Stomach smooth muscle (tissue), 2 donors: Measurements from ENCODE around the gene MARK3.

ENCODE experiments used
- H3K27ac ChIP-seq: one replicate; pipeline ENCODE4 v1.7.0; 2013; ENCODE audit warnings: mild to moderate bottlenecking, low read length, inconsistent platforms
- H3K27me3 ChIP-seq, 2 donors: one replicate each; pipeline ENCODE4 v1.7.0; 2013; ENCODE audit warnings: low read length in 2 of 2; ENCODE audit not compliant: insufficient read depth in 2 of 2, control insufficient read depth in 1 of 2
- H3K36me3 ChIP-seq, 2 donors: one replicate each; pipeline ENCODE4 v1.7.0; 2013; ENCODE audit warnings: low read length in 2 of 2; ENCODE audit not compliant: control insufficient read depth in 2 of 2, insufficient read depth in 2 of 2
- H3K4me1 ChIP-seq: one replicate; pipeline ENCODE4 v1.7.0; 2013; ENCODE audit warnings: low read length; ENCODE audit not compliant: control insufficient read depth, insufficient read depth
- H3K4me3 ChIP-seq, 2 donors: one replicate each; pipeline ENCODE4 v1.7.0; 2013; ENCODE audit warnings: low read length in 2 of 2
- H3K9ac ChIP-seq, 2 donors: one replicate each; pipeline ENCODE4 v1.7.0; 2013; ENCODE audit warnings: low read length in 2 of 2, mild to moderate bottlenecking in 1 of 2
- H3K9me3 ChIP-seq, 2 donors: one replicate each; pipeline ENCODE4 v1.7.0; 2013; ENCODE audit warnings: low read length in 2 of 2; ENCODE audit not compliant: control insufficient read depth in 2 of 2
- donor health status: healthy.
- donor health status: Pancreatic carcinoma.

The MARK3 gene

GRCh38 chr14:103443111-103443510 is 57.9 kb downstream of the MARK3 start:
- Histone ChIP-seq H3K36me3 (no peaks in the 10 kb centered on the region), H3K4me1 (peaks cover 3% of the 10 kb centered on the region), H3K27ac (no peak overlapping the region), H3K27me3 (no peaks in the 10 kb centered on the region), H3K9me3 (no peaks in the 10 kb centered on the region), H3K9ac (no peak overlapping the region), H3K4me3 (no peak overlapping the region)

- Histone ChIP-seq H3K4me1 (peaks cover 3% of the 10 kb centered on the region), H3K9me3 (no peaks in the 10 kb centered on the region), H3K27ac (no peak overlapping the region), H3K36me3 (no peaks in the 10 kb centered on the region), H3K27me3 (no peaks in the 10 kb centered on the region), H3K9ac (no peak overlapping the region), H3K4me3 (no peak overlapping the region)
Measured at GRCh38 chr14:103444837-103445524, 59.8 kb downstream of the MARK3 start.

- no peak overlapping the region for H3K9ac ChIP-seq
- H3K27ac ChIP-seq, result no peak overlapping the region
- no peak overlapping the region for H3K4me3 ChIP-seq
- H3K27me3 ChIP-seq, result no peaks in the 10 kb centered on the region
- peaks cover 3% of the 10 kb centered on the region for H3K4me1 ChIP-seq
- H3K9me3 ChIP-seq, result no peaks in the 10 kb centered on the region
- H3K36me3 ChIP-seq, result no peaks in the 10 kb centered on the region
Measured at GRCh38 chr14:103445806-103446205, 60.6 kb downstream of the MARK3 start.

- no peak overlapping the region for H3K9ac ChIP-seq
- H3K27ac ChIP-seq, result no peak overlapping the region
- H3K27me3 ChIP-seq, result no peaks in the 10 kb centered on the region
- peaks cover 0 to 4% of the 10 kb centered on the region in 2 donors for H3K36me3 ChIP-seq
- no peak overlapping the region for H3K4me3 ChIP-seq
- H3K9me3 ChIP-seq, result no peaks in the 10 kb centered on the region
- peaks cover 3% of the 10 kb centered on the region for H3K4me1 ChIP-seq
Measured at GRCh38 chr14:103448097-103448496, 62.9 kb downstream of the MARK3 start.

GRCh38 chr14:103449634-103450161 is 64.5 kb downstream of the MARK3 start:
- peaks cover 3% of the 10 kb centered on the region for H3K4me1 ChIP-seq
- no peak overlapping the region for H3K4me3 ChIP-seq
- H3K36me3 ChIP-seq, result peaks cover 0 to 4% of the 10 kb centered on the region in 2 donors
- no peaks in the 10 kb centered on the region for H3K27me3 ChIP-seq
- H3K27ac ChIP-seq, result no peak overlapping the region
- H3K9ac ChIP-seq, result no peak overlapping the region
- H3K9me3 ChIP-seq, result no peaks in the 10 kb centered on the region

DNA sequence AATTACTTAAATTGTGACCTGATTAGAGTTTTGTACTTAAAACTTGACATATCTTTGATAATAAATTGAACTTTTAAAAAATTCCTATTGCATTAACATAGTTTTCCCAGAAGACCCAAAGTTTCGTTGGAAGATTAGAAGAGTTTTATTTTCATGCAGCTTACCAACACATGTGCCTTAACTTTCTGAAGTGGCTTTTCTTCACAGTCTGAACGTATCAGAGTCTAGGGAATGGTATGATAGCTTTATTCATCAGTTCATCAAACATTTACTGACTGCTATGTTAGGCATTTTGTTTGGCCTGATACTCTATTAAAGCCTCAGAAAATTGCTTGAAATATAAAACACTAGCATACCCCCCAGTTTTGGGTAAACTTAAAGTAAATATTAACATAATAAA is 65.2 kb downstream of the MARK3 start:
- no peaks in the 10 kb centered on the region for H3K9me3 ChIP-seq
- no peak overlapping the region for H3K4me3 ChIP-seq
- H3K4me1 ChIP-seq, result peaks cover 3% of the 10 kb centered on the region
- H3K9ac ChIP-seq, result no peak overlapping the region
- H3K27ac ChIP-seq, result no peak overlapping the region
- H3K27me3 ChIP-seq, result no peaks in the 10 kb centered on the region
- peaks cover 0 to 4% of the 10 kb centered on the region in 2 donors for H3K36me3 ChIP-seq

DNA sequence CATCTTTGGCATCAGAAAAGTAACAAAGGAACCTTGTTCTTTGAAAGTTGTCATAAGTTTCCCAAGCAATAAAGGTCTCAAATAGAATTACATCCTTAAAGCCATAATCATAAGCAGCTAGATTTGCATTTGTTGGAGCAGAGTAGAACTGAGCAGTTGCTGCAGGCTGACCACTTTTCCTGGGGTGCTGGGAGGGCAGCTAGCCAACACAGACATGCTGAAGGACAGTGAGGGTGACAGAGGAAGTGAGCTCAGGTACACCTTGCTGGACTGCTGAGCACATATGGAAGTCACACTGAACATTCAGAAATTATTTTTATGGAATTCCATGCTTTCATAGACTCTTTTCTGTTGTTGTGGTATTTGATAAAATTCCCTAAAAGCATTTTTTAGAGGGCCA is 66.2 kb downstream of the MARK3 start:
- H3K36me3 ChIP-seq, result peaks cover 0 to 4% of the 10 kb centered on the region in 2 donors
- H3K4me1 ChIP-seq, result no peaks in the 10 kb centered on the region
- H3K27me3 ChIP-seq, result no peaks in the 10 kb centered on the region
- H3K4me3 ChIP-seq, result no peak overlapping the region
- H3K9ac ChIP-seq, result no peak overlapping the region
- no peaks in the 10 kb centered on the region for H3K9me3 ChIP-seq
- no peak overlapping the region for H3K27ac ChIP-seq

DNA sequence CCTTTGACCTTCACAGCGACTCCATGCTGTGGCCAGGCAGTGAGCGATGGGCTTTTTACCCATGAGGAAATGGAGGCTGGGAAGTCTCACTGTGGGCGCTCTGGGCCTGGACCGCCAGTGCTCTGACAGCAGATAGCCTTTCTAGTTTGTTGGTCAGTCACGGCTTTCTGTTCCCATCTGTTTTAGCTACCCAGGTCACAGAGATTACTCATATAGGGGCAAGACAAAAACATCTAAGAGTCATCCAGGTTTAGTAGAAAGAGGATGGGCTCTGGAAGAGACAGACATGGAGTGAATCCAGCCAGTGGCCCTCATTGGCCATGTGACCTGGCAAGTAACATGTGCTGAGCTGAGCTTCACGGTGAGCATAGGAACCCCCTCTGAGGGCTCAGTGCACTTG is 68.6 kb downstream of the MARK3 start:
- Histone ChIP-seq H3K27ac (no peak overlapping the region), H3K9me3 (no peaks in the 10 kb centered on the region), H3K4me1 (no peaks in the 10 kb centered on the region), H3K27me3 (no peaks in the 10 kb centered on the region), H3K4me3 (no peak overlapping the region), H3K36me3 (peaks cover 0 to 7% of the 10 kb centered on the region in 2 donors), H3K9ac (no peak overlapping the region)

DNA sequence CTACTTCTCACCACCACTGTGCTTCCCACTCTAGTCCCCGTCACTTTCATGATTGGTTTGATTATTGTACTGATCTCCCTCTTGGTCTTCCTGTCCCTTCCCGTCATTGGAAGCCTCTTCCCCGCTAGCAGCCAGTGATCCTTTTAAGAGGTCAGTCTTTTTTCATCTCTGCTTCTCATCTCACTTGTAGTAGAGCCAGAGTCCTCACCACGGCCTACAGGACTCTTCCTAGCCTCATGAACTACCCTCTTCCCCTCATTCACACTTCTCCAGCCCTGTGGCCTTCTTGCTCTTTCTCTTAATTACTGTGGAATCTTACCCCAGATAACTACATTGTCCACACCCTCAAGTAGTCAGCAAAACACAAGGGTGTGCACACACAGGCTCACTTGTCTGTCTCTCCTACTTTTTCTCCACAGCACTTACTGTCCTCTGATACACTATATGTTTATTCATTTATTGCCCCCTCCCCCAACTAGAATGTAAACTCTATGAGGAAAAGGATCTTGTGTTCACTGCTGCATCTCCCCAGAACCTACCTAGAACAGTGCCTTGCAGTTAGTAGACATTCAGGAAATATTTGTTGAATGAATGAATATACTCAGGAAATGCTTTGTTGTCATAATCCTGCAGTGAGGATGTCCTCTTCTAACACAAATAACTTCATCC is 71.1 kb downstream of the MARK3 start:
- Histone ChIP-seq H3K27me3 (no peaks in the 10 kb centered on the region), H3K4me1 (no peaks in the 10 kb centered on the region), H3K9me3 (no peaks in the 10 kb centered on the region), H3K27ac (no peak overlapping the region), H3K36me3 (peaks cover 0 to 7% of the 10 kb centered on the region in 2 donors), H3K9ac (no peak overlapping the region), H3K4me3 (no peak overlapping the region)

GRCh38 chr14:103460415-103460814 is 75.2 kb downstream of the MARK3 start:
- H3K9me3 ChIP-seq, result no peaks in the 10 kb centered on the region
- peaks cover 18 to 23% of the 10 kb centered on the region in 2 donors for H3K36me3 ChIP-seq
- no peak overlapping the region for H3K27ac ChIP-seq
- H3K4me1 ChIP-seq, result no peaks in the 10 kb centered on the region
- H3K4me3 ChIP-seq, result no peak overlapping the region
- no peaks in the 10 kb centered on the region for H3K27me3 ChIP-seq
- H3K9ac ChIP-seq, result no peak overlapping the region

GRCh38 chr14:103463149-103463548 is 77.9 kb downstream of the MARK3 start:
- H3K36me3 ChIP-seq, result peaks cover 28 to 33% of the 10 kb centered on the region in 2 donors
- no peak overlapping the region for H3K4me3 ChIP-seq
- no peaks in the 10 kb centered on the region for H3K4me1 ChIP-seq
- no peak overlapping the region for H3K27ac ChIP-seq
- no peaks in the 10 kb centered on the region for H3K9me3 ChIP-seq
- H3K27me3 ChIP-seq, result no peaks in the 10 kb centered on the region
- H3K9ac ChIP-seq, result no peak overlapping the region
